Transverse colon (tissue), 4 donors: Measurements from ENCODE around the gene CCR3. TPM values are rescaled to one million over a fixed set of nuclear protein-coding genes. Genes with fewer than 3 reads are reported as not detected.

Experiments
- DNase-seq: peaks from one replicate; pipeline ENCODE4 v3.0.0-alpha.2; 2019
- H3K27ac ChIP-seq, 4 donors: fragments of 200-600 bp; sonication (generic); 2 replicates each; pipeline ENCODE4 v1.5.1; 2016 to 2018; ENCODE audit warnings: inconsistent platforms in 4 of 4
- H3K27me3 ChIP-seq: fragments of 200-600 bp; sonication (generic); 2 replicates; pipeline ENCODE4 v1.5.1; 2017; ENCODE audit warnings: inconsistent platforms
- H3K36me3 ChIP-seq, 4 donors: fragments of 200-600 bp; sonication (generic); 2 replicates each; pipeline ENCODE4 v1.5.1; 2017 to 2019; ENCODE audit warnings: inconsistent platforms in 4 of 4
- H3K4me1 ChIP-seq, 4 donors: fragments of 200-600 bp; sonication (generic); 2 replicates each; pipeline ENCODE4 v1.5.1; 2017 to 2020; ENCODE audit warnings: inconsistent platforms in 4 of 4
- H3K4me3 ChIP-seq, 4 donors: fragments of 200-600 bp; sonication (generic); 1 replicate in 1 of 4; 2 replicates in 3 of 4; pipeline versions ENCODE4 v1.5.1 to v1.6.1; 2017 to 2019; ENCODE audit warnings: inconsistent platforms in 4 of 4
- H3K9me3 ChIP-seq, 2 donors: fragments of 200-600 bp; sonication (generic); 2 replicates each; pipeline ENCODE4 v1.5.1; 2017 to 2019; ENCODE audit warnings: inconsistent platforms in 2 of 2
- CTCF ChIP-seq, 5 experiments: fragments of 200-600 bp in 3 of 5; fragments of 450-650 bp in 2 of 5; sonication (generic) in 3 of 5; IDR thresholded peaks; 1 replicate in 2 of 5; 2 replicates in 3 of 5; pipeline ENCODE4 v1.5.1; 2016 to 2017; ENCODE audit warnings: antibody characterized with exemption in 5 of 5, inconsistent platforms in 3 of 5, mild to moderate bottlenecking in 2 of 5, moderate library complexity in 1 of 5
- EP300 ChIP-seq: sonication (generic); formaldehyde crosslinking; IDR thresholded peaks from one replicate; pipeline ENCODE4 v1.6.1; 2017; ENCODE audit warnings: antibody characterized with exemption, low read depth
- POLR2A ChIP-seq: fragments of 450-650 bp; IDR thresholded peaks from one replicate; pipeline ENCODE4 v1.6.1; 2016; ENCODE audit warnings: antibody characterized with exemption, mild to moderate bottlenecking, moderate library complexity
- POLR2AphosphoS5 ChIP-seq, 3 donors: sonication (generic); formaldehyde crosslinking; IDR thresholded peaks; one replicate each; pipeline ENCODE4 v1.6.1; 2016; ENCODE audit warnings: antibody characterized with exemption in 3 of 3
- WGBS, 2 donors: methylation state at CpG; one replicate each; pipeline ENCODE4 v1.1.5; 2018; ENCODE audit warnings: low coverage in 1 of 2; 5-methylcytosine and 5-hydroxymethylcytosine counted together
- in situ Hi-C, 4 donors: fragments of 200-750 bp; cut with MboI; loops; one replicate each; pipeline versions ENCODE4 v1.15.0 to v1.15.1; 2017; ENCODE audit warnings: low sequenced_read_pairs in 3 of 4, low pct_ligation_motif_present in 1 of 4, low pct_unique_long_range_greater_than_20kb in 1 of 4
- intact Hi-C: fragments of 100-400 bp; cut with DNase I; formaldehyde crosslinking; loops from one replicate; pipeline ENCODE4 v1.15.1; 2023; ENCODE audit warnings: low total_unique reads
- total RNA-seq, 4 donors: library from RNA; depleted of rRNA; stranded (reverse); fragments of >200 nt; gene quantifications; one replicate each; pipeline ENCODE4 v1.1.0, GENCODE V29; 2016

Gene CCR3
- total RNA-seq, 4 donors from 2014 or later = not detected

GRCh38 chr3:46284981-46285683 lies 42.9 kb downstream of the CCR3 start:
- H3K27ac ChIP-seq = no peak overlapping the region
- DNase-seq = no peak
- WGBS, 2 donors = 61 to 74% methylated on average over 4 to 6 of the region's 6 CpGs
- intact Hi-C loops (no loop called here), in situ Hi-C loops (loop anchor here in 2 of 4 donors (5.0 to 10.0 kb wide), 2 partner anchors 80 to 82 kb away; no protein-coding TSS in a partner anchor)
- no peaks in the 10 kb centered on the region for H3K27me3 ChIP-seq
- no peaks in the 10 kb centered on the region for H3K4me1 ChIP-seq
- no peak overlapping the region for H3K4me3 ChIP-seq
- TF ChIP-seq EP300 (no peak), POLR2AphosphoS5 (IDR thresholded peaks at IDR 0.05) (no peak), CTCF (IDR thresholded peaks at IDR 0.05) (no peak), POLR2A (no peak)
- no peaks in the 10 kb centered on the region for H3K9me3 ChIP-seq
- no peaks in the 10 kb centered on the region for H3K36me3 ChIP-seq

GRCh38 chr3:46285931-46286619 lies 43.8 kb downstream of the CCR3 start:
- intact Hi-C loops (no loop called here), in situ Hi-C loops (loop anchor here in 1 of 4 donors (10.0 kb wide), 1 partner anchor 79 kb away; no protein-coding TSS in a partner anchor)
- no peaks in the 10 kb centered on the region for H3K9me3 ChIP-seq
- no peak overlapping the region for H3K27ac ChIP-seq
- TF ChIP-seq POLR2AphosphoS5 (IDR thresholded peaks at IDR 0.05) (no peak), POLR2A (no peak), CTCF (IDR thresholded peaks at IDR 0.05) (no peak), EP300 (no peak)
- DNase-seq = no peak
- 88 to 92% methylated on average over 5 of the region's 5 CpGs for WGBS, 2 donors
- no peak overlapping the region for H3K4me3 ChIP-seq
- H3K4me1 ChIP-seq = no peaks in the 10 kb centered on the region
- no peaks in the 10 kb centered on the region for H3K27me3 ChIP-seq
- no peaks in the 10 kb centered on the region for H3K36me3 ChIP-seq

- Histone ChIP-seq H3K36me3 (no peaks in the 10 kb centered on the region), H3K27me3 (no peaks in the 10 kb centered on the region), H3K9me3 (no peaks in the 10 kb centered on the region), H3K27ac (no peak overlapping the region), H3K4me1 (no peaks in the 10 kb centered on the region), H3K4me3 (no peak overlapping the region)
- TF ChIP-seq POLR2AphosphoS5 (IDR thresholded peaks at IDR 0.05) (no peak), CTCF (IDR thresholded peaks at IDR 0.05) (no peak), POLR2A (no peak), EP300 (no peak)
- intact Hi-C loops = no loop called here
- 63 to 76% methylated on average over 5 of the region's 5 CpGs for WGBS, 2 donors
- in situ Hi-C loops = loop anchor here in 1 of 4 donors (10.0 kb wide), 1 partner anchor 78 kb away; no protein-coding TSS in a partner anchor
- DNase-seq = no peak
Observed at GRCh38 chr3:46286947-46287565, 44.8 kb downstream of the CCR3 start.

- Histone ChIP-seq H3K27me3 (no peaks in the 10 kb centered on the region), H3K36me3 (no peaks in the 10 kb centered on the region), H3K4me1 (no peaks in the 10 kb centered on the region), H3K9me3 (no peaks in the 10 kb centered on the region), H3K4me3 (no peak overlapping the region), H3K27ac (no peak overlapping the region)
- 94% methylated on average over 1 of the region's 1 CpG; no CpG with 5 or more reads in 1 of the 2 donors for WGBS, 2 donors
- TF ChIP-seq POLR2A (no peak), EP300 (no peak), POLR2AphosphoS5 (IDR thresholded peaks at IDR 0.05) (no peak), CTCF (IDR thresholded peaks at IDR 0.05) (no peak)
- in situ Hi-C loops = loop anchor here in 1 of 4 donors (10.0 kb wide), 1 partner anchor 75 kb away; no protein-coding TSS in a partner anchor
- intact Hi-C loops = no loop called here
- DNase-seq = no peak
Observed at GRCh38 chr3:46289551-46289950, 47.3 kb downstream of the CCR3 start.
